NCI-H1092 (cell line): ENCODE measurements around the gene CCDC91.
"Not testable (repeated sequence)": the region's sequence is repeated elsewhere in the genome, so short reads cannot be mapped to it uniquely, and the experiment has no call there.

Experiments used
- DNase-seq: peaks from one replicate; lab custom pipeline; 2025; lab: John Stamatoyannopoulos, UW

Gene CCDC91

GRCh38 chr12:28459481-28459880 lies 269.2 kb downstream of the CCDC91 start:
- DNase-seq: no peak

GRCh38 chr12:28460420-28461130 lies 270.3 kb downstream of the CCDC91 start:
- DNase-seq: no peak

GRCh38 chr12:28463396-28463795 lies 273.1 kb downstream of the CCDC91 start:
- DNase-seq: no peak

GRCh38 chr12:28471762-28472161 lies 281.5 kb downstream of the CCDC91 start:
- DNase-seq: not testable (repeated sequence)

- not testable (repeated sequence) for DNase-seq
Observed at GRCh38 chr12:28476206-28476605, 285.9 kb downstream of the CCDC91 start.

GRCh38 chr12:28479097-28479496 lies 288.8 kb downstream of the CCDC91 start:
- not testable (repeated sequence) for DNase-seq

GRCh38 chr12:28479683-28480082 lies 289.4 kb downstream of the CCDC91 start:
- no peak for DNase-seq

GRCh38 chr12:28484156-28484555 lies 293.9 kb downstream of the CCDC91 start:
- no peak for DNase-seq

GRCh38 chr12:28486521-28486920 lies 296.3 kb downstream of the CCDC91 start:
- no peak for DNase-seq

- DNase-seq: no peak
Observed at GRCh38 chr12:28489246-28489645, 299.0 kb downstream of the CCDC91 start.

- DNase-seq: no peak
Observed at GRCh38 chr12:28497889-28498411, 307.7 kb downstream of the CCDC91 start.

GRCh38 chr12:28498850-28499249 lies 308.6 kb downstream of the CCDC91 start:
- DNase-seq: no peak

GRCh38 chr12:28500373-28501024 lies 310.2 kb downstream of the CCDC91 start:
- no peak for DNase-seq

- DNase-seq: no peak
Observed at GRCh38 chr12:28506271-28506670, 316.0 kb downstream of the CCDC91 start.

GRCh38 chr12:28507033-28507432 lies 316.8 kb downstream of the CCDC91 start:
- DNase-seq: no peak

GRCh38 chr12:28507867-28508266 lies 317.6 kb downstream of the CCDC91 start:
- no peak for DNase-seq

GRCh38 chr12:28512406-28512805 lies 322.1 kb downstream of the CCDC91 start:
- no peak for DNase-seq

- no peak for DNase-seq
Observed at GRCh38 chr12:28512876-28513275, 322.6 kb downstream of the CCDC91 start.

GRCh38 chr12:28513983-28514382 lies 323.7 kb downstream of the CCDC91 start:
- no peak for DNase-seq

GRCh38 chr12:28517101-28517500 lies 326.8 kb downstream of the CCDC91 start:
- no peak for DNase-seq

- no peak for DNase-seq
Observed at GRCh38 chr12:28527631-28528249, 337.5 kb downstream of the CCDC91 start.

- no peak for DNase-seq
Observed at GRCh38 chr12:28535216-28535615, 345.0 kb downstream of the CCDC91 start.

GRCh38 chr12:28536088-28536487 lies 345.8 kb downstream of the CCDC91 start:
- DNase-seq: no peak
